Measurements from ENCODE around the gene CD244.
"Not testable (repeated sequence)": the region's sequence is repeated elsewhere in the genome, so short reads cannot be mapped to it uniquely, and the experiment has no call there.

Gene CD244

DNA sequence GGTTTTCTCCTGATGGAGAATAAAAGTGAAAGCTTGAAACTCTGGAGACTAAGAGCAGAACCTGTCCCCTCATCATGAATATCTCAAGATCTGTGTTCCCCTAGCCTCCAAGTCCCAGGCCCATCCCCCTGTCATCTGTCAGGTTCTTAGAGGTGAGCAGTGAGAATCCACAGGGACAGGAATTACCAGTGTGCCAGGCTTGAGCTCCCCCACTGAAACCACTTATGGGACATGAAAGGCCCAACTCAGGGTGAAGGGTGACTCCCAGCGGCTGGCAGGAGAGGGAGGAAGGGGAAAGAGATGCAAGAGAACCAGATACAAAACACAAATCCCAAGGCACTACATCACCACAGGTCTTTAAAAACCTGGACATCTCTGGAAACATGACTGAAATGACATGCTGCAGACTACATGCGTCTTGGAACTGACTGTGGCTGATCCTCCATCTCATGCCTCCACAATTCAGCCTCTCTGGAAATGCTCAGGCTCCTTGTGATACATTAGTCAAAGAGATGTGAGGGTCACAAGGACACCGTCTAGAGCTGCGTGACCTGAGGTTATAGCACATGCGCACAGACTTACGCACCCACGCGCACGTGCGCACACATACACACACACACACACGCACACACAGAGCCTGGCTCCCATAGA, 73.5 kb downstream of the CD244 start:
- in situ Hi-C loops (cut with HindIII; ENCODE audit: low sequenced_read_pairs), result no loop called here

DNA sequence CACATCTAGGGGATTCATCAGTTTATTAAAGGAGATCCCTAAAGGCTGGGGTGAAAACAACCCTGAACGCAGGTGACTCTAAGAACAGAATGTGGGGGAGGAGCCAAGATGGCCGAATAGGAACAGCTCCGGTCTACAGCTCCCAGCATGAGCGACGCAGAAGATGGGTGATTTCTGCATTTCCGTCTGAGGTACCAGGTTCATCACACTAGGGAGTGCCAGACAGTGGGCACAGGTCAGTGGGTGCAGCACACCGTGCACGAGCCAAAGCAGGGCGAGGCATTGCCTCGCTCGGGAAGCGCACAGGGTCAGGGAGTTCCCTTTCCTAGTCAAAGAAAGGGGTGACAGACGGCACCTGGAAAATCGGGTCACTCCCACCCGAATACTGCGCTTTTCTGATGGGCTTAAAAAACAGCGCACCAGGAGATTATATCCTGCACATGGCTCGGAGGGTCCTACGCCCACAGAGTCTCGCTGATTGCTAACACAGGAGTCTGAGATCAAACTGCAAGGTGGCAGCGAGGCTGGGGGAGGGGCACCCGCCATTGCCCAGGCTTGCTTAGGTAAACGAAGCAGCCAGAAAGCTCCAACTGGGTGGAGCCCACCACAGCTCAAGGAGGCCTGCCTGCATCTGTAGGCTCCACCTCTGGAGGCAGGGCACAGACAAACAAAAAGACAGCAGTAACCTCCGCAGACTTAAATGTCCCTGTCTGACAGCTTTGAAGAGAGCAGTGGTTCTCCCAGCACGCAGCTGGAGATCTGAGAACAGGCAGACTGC, 79.5 kb downstream of the CD244 start:
- in situ Hi-C loops (cut with HindIII; ENCODE audit: low sequenced_read_pairs), result not testable (repeated sequence)

DNA sequence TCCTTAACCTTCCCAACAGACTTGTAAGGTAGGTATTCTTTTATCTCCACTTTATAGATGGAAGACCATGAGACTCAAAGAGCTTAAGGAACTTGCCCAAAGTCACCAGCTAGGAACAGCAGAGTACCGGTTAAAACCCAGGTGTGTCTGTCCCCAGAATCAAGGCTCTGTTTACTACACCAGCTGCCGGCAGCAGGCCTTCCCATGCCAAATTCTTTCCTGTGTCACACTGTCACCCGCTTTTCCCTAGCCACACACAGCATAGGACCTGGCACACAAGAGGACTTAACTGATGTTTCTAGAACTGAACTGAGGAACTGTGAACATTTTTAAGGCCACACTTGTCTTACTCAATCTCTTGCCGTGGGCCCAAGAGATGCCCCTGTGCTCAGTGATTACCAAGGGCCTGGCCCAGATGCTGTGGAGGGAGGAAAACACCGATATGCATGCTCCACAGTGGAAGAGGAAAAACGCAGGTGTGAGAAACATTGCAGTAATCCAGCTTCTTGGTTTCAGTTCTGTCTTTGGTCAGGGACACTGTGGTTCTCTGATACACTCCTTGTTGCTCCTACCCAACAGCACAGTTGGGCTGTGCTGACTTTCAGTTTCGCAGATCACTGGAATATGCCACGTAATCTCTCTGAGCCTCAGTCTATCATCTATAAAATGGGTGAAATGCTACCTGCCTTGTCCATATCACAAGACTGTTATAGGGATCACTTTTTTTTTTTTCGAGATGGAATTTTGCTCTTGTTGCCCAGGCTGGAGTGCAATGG, 80.6 kb downstream of the CD244 start:
- in situ Hi-C loops (cut with HindIII; ENCODE audit: low sequenced_read_pairs), result no loop called here

DNA sequence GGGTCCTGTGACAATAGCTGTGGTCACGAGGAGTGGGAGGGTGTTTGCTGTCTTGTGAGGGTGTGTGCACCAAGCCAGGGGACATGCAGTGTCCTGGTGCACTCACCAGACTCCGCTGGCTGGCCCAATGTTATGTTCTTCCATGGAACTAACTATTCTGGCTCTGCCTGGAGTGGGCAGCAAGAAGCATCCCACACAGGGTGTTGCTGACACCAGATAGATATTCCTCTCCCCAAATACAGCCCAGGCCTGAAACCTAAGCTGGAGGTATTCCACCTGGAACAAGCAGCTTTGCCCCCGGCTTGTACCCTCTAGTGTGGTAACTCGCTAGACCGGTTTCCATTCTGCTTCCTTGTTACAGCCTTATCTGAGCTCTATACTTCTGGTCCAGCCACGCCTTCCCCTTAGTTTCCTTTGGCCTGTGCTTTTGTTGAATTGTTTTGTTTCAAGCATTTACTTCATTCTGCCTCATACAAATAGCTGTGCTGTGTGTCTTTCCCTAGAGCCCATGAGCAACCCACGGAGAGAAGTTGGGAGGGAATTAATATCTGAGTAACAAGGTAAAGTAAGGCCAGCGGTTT, 81.4 kb downstream of the CD244 start:
- in situ Hi-C loops (cut with HindIII; ENCODE audit: low sequenced_read_pairs), result no loop called here

DNA sequence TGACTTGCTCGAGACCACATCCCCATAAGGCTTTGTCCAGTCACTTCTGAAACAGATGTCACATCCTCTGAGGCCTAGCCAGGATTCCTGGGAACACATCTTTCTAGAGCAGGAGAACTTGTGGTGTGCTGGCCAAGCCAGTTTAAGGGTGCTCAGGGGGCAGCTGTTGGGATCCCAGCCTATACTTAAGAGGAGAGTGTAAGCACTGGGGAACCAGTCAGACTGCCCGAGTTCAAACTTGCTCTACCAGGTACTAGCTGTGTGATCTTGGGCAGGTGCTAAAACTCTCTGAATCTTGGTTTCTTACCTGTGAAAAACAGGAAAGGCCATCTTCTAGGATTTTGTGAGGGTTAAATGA, 82.3 kb downstream of the CD244 start:
- in situ Hi-C loops (cut with HindIII; ENCODE audit: low sequenced_read_pairs), result no loop called here
